Endodermal cell (in vitro differentiated cells): ENCODE data around the gene HELZ2. TPM values are rescaled to one million over a fixed set of nuclear protein-coding genes. Genes with fewer than 3 reads are reported as not detected.
"Not testable (repeated sequence)": the region's sequence is repeated elsewhere in the genome, so short reads cannot be mapped to it uniquely, and the experiment has no call there.

ENCODE experiments used
- DNase-seq: peaks from one replicate; pipeline ENCODE4 v3.0.0-alpha.2; 2017
- H3K27ac ChIP-seq: 2 replicates; pipeline ENCODE4 v1.5.1; 2013; ENCODE audit warnings: mild to moderate bottlenecking, low read depth, low read length, moderate library complexity
- H3K27me3 ChIP-seq: 2 replicates; pipeline ENCODE4 v1.6.1; 2013; ENCODE audit warnings: mild to moderate bottlenecking, low read length, moderate library complexity; ENCODE audit not compliant: insufficient read depth, control insufficient read depth, poor library complexity, severe bottlenecking
- H3K36me3 ChIP-seq: 2 replicates; pipeline ENCODE4 v1.7.0; 2013; ENCODE audit warnings: mild to moderate bottlenecking, low read length, moderate library complexity; ENCODE audit not compliant: control insufficient read depth, insufficient read depth
- H3K4me1 ChIP-seq: one replicate; pipeline ENCODE4 v1.7.0; 2013; ENCODE audit warnings: low read length; ENCODE audit not compliant: control insufficient read depth, insufficient read depth
- H3K4me3 ChIP-seq: 2 replicates; pipeline ENCODE4 v1.5.1; 2013; ENCODE audit warnings: mild to moderate bottlenecking, low read length, moderate library complexity
- H3K9ac ChIP-seq: 2 replicates; pipeline ENCODE4 v1.6.1; 2013; ENCODE audit warnings: mild to moderate bottlenecking, low read length, moderate library complexity; ENCODE audit not compliant: poor library complexity, severe bottlenecking; ENCODE audit errors: extremely low read depth
- H3K9me3 ChIP-seq: 2 replicates; pipeline ENCODE4 v1.6.1; 2013; ENCODE audit warnings: mild to moderate bottlenecking, low read length, moderate library complexity; ENCODE audit not compliant: control insufficient read depth
- H3K27ac Mint-ChIP-seq: 2 replicates; pipeline ENCODE4 v1.8.0; 2020; ENCODE audit warnings: mixed read lengths
- H3K27me3 Mint-ChIP-seq: 2 replicates; pipeline ENCODE4 v1.8.0; 2021; ENCODE audit warnings: mild to moderate bottlenecking, mixed read lengths; ENCODE audit not compliant: insufficient read depth
- H3K36me3 Mint-ChIP-seq: 2 replicates; pipeline ENCODE4 v1.8.0; 2020; ENCODE audit warnings: low read depth, mixed read lengths
- H3K4me1 Mint-ChIP-seq: 2 replicates; pipeline ENCODE4 v1.8.0; 2020; ENCODE audit warnings: mixed read lengths
- H3K4me3 Mint-ChIP-seq: 2 replicates; pipeline ENCODE4 v1.8.0; 2020; ENCODE audit warnings: mild to moderate bottlenecking, moderate library complexity, mixed read lengths
- H3K9me3 Mint-ChIP-seq: 2 replicates; pipeline ENCODE4 v1.8.0; 2020; ENCODE audit warnings: mild to moderate bottlenecking, mixed read lengths
- WGBS, 2 experiments: methylation state at CpG; one replicate each; pipeline versions ENCODE4 v1.1.5 to v1.1.7; 2013; ENCODE audit warnings: missing lambda C conversion rate in 2 of 2, mixed read lengths in 1 of 2; ENCODE audit not compliant: insufficient coverage in 1 of 2, insufficient read length in 1 of 2; 5-methylcytosine and 5-hydroxymethylcytosine counted together
- total RNA-seq, 2 donors: library from RNA; stranded (reverse); fragmentation: NEBNext Ultra II Directional in 1 of 2; extraction: Animal tissue kit (Norgen Biotek cat#: 25700) in 1 of 2; gene quantifications; 2 replicates in 1 of 2; 3 replicates in 1 of 2; pipeline ENCODE4 v1.2.1, GENCODE V29; 2021
- TF ChIP-seq, protein P1 (sequence below): fragments of 200-600 bp; sonication (generic); conservative IDR thresholded peaks from 2 replicates; pipeline ENCODE4 v1.5.0; 2021; ENCODE audit warnings: antibody characterized with exemption, mild to moderate bottlenecking

The HELZ2 gene
- total RNA-seq, 2 donors from 2014 or later: 34.5 to 37.0 TPM

- H3K27me3 Mint-ChIP-seq: no peaks in the 10 kb centered on the region
- H3K4me3 Mint-ChIP-seq: no peak overlapping the region
Measured at GRCh38 chr20:63572071-63572787, 1.8 kb downstream of the HELZ2 start.

GRCh38 chr20:63571087-63571478 is 3.0 kb downstream of the HELZ2 start:
- H3K36me3 ChIP-seq, H3K4me1 Mint-ChIP-seq, H3K9ac ChIP-seq, H3K4me3 Mint-ChIP-seq, H3K27ac Mint-ChIP-seq, H3K9me3 Mint-ChIP-seq, H3K27ac ChIP-seq, H3K27me3 Mint-ChIP-seq, H3K4me1 ChIP-seq, H3K27me3 ChIP-seq, DNase-seq, H3K9me3 ChIP-seq, H3K4me3 ChIP-seq, H3K36me3 Mint-ChIP-seq: not testable (repeated sequence)
- WGBS, 2 experiments: 90% methylated on average over 3 of the region's 11 CpGs; no CpG with 5 or more reads in 1 of the 2 experiments

More at GRCh38 chr20:63572071-63572787, 1.8 kb downstream of the HELZ2 start:
- Histone ChIP-seq H3K4me3 (no peak overlapping the region), H3K9me3 (no peaks in the 10 kb centered on the region), H3K4me1 (no peaks in the 10 kb centered on the region), H3K9ac (no peak overlapping the region), H3K27ac (no peak overlapping the region), H3K27me3 (no peaks in the 10 kb centered on the region), H3K36me3 (no peaks in the 10 kb centered on the region)
- no peaks in the 10 kb centered on the region for H3K4me1 Mint-ChIP-seq
- TF ChIP-seq, protein P1, sequence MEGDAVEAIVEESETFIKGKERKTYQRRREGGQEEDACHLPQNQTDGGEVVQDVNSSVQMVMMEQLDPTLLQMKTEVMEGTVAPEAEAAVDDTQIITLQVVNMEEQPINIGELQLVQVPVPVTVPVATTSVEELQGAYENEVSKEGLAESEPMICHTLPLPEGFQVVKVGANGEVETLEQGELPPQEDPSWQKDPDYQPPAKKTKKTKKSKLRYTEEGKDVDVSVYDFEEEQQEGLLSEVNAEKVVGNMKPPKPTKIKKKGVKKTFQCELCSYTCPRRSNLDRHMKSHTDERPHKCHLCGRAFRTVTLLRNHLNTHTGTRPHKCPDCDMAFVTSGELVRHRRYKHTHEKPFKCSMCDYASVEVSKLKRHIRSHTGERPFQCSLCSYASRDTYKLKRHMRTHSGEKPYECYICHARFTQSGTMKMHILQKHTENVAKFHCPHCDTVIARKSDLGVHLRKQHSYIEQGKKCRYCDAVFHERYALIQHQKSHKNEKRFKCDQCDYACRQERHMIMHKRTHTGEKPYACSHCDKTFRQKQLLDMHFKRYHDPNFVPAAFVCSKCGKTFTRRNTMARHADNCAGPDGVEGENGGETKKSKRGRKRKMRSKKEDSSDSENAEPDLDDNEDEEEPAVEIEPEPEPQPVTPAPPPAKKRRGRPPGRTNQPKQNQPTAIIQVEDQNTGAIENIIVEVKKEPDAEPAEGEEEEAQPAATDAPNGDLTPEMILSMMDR: no peak
- no peaks in the 10 kb centered on the region for H3K36me3 Mint-ChIP-seq
- no peaks in the 10 kb centered on the region for H3K9me3 Mint-ChIP-seq
- 92% methylated on average over 21 to 48 of the region's 48 CpGs for WGBS, 2 experiments
- DNase-seq: no peak
- H3K27ac Mint-ChIP-seq: no peak overlapping the region

DNA sequence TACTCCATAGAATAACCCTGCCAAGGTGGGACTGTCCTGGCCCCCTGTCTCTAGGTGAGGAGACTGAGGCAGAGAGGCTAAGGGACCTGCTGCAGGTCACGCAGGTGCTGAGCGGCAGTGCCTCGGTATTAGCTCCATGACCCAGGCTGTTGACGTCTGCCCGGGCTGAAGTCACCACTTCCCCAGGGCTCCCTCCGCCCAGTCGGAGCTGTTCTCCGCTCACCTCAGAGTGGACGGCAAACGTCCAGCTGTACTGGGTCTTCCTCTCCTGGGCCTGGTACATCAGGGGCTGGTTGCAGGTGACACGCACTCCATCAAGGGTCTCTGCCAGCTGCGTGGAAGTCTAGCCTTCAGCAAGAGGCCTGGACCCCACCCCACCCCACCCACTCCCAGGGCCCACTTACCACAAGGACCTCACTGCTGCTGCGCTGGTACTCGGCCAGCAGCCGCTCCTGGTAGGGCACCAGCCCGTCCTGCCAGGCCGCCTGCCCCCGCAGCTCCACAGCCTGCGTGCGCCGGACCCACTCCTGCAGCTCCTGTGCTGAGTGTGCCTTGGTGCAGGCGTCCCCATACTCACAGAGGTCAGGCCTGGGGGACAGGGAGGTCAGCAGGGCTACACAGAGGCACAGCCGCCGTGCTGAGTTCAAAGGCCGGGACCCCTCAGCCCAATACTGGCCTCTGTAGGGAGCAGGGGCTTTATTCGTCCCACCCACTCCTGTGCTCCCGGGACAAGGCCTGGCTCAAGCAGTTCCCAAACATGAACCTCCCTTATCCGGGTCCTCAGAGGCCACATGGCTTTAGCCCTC is 3.6 kb downstream of the HELZ2 start:
- Histone ChIP-seq H3K4me3 (no peak overlapping the region), H3K27me3 (no peaks in the 10 kb centered on the region), H3K27ac (no peak overlapping the region), H3K36me3 (no peaks in the 10 kb centered on the region), H3K9ac (no peak overlapping the region), H3K4me1 (no peaks in the 10 kb centered on the region), H3K9me3 (no peaks in the 10 kb centered on the region)
- TF ChIP-seq, protein P1: no peak
- WGBS, 2 experiments: 92 to 96% methylated on average over 14 to 28 of the region's 28 CpGs
- Mint-ChIP-seq H3K27ac (no peak overlapping the region), H3K9me3 (no peaks in the 10 kb centered on the region), H3K27me3 (no peaks in the 10 kb centered on the region), H3K36me3 (no peaks in the 10 kb centered on the region), H3K4me1 (no peaks in the 10 kb centered on the region), H3K4me3 (no peak overlapping the region)
- no peak for DNase-seq
